SIG-M5 treated with dmso at 0.1 percent for 504 hours (cell line): ENCODE data around the gene PLAAT3.
"Not testable (repeated sequence)": the region's sequence is repeated elsewhere in the genome, so short reads cannot be mapped to it uniquely, and the experiment has no call there.

ENCODE experiments used
- DNase-seq: peaks from one replicate; lab custom pipeline; 2025; ENCODE audit not compliant: unreplicated experiment; lab: John Stamatoyannopoulos, UW

Gene PLAAT3

DNA sequence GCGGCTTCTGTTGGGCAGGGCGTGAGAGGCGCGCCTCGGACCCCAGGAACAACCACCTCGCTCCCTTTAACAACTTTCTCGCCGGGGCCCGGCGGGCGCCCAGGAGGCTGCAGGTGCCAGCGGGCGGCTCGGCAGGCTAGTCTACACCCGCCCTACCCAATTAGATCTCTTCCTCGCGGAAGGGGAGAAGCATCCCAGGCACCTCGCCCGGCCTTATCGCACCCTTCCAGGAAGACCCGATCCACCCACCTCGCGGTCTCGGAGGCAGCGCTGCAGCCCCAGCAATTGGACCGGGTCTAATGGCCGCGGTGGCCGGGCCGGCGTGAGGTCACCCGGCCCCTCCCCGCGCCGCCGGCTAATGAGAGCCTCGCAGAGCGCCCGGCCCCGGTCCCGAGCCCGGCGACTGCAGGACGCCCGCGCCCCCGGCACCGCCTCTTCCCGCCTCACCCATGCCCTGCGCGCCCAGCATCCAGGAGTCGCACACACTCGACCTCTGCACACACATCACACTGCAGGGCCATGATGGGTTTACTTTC, at the start of gene PLAAT3:
Gene PLAAT3 (minus strand): TSS at position 298 of the 536 bp plus-strand sequence. CDS start 419 bp downstream, outside the sequence.
- DNase-seq = no peak

DNA sequence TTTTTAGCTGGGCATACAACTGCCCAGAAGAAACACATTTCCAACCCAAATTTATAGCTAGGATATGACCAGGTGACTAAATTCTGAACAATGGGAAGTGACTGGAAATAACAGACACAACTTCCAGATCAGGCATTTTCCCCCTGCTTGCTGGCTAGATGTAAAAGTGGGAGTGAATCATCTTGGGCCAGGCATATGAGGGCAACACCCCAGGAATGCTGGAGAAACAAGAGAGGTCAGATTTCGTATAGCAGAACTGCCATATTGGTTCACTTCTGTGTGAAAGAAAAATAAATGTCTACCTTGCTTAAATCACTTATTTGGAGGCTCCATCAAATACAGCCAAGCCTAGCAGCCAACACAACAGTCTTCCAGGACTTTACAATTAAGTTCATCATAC, 49.6 kb upstream of the PLAAT3 start:
- DNase-seq = no peak

DNA sequence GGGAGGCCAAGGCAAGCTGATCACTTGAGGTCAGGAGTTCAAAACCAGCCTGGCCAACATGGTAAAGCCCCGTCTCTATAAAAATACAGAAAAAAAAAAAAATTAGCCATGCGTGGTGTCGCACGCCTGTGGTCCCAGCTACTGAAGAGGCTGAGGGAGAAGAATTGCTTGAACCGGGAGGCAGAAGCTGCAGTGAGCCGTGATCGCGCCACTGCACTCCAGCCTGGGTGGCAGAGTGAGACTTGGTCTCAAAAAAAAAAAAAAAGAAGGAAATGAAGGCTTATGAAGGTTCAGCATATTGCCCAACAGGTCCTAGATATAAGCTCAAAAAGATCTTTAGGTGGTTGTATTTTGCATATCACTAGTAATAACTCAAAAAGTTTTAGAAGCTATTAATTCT, 46.7 kb upstream of the PLAAT3 start:
- DNase-seq = peak; percentile 10

DNA sequence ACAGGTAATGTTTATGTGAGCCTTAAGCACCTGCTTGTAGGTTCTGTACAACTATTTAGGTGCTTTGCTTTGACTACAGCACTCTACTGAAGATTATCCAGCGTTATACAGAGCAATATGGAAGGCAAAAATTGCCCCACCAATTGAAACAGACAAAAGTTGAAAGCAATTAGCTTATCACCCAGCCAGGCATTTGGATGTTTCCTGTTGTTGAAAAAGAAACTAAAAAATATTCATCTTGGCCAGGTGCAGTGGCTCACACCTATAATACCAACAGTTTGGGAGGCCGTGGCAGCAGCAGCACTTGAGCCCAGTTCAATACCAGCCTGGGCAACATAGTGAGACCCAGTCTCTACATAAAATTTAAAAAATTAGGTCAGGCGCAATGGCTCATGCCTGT, 38.4 kb upstream of the PLAAT3 start:
- no peak for DNase-seq

DNA sequence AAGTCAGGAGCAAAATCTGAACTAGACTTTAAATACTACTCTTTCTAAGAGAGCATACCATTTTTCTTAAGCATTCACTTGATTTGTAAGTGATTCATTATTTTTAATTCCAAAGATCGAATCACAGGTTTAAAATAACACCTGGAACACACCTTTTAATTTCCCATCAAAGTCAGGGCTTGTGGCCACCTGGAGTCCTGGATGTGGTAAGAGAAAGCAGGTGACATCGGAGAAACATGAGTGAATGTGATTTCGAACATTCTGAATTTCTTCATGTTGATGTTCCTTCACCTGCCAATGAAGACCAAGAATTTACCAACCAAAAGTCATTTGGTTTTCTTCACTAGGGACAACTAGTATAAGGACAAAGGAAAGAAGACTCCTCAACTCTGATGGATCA, 29.0 kb upstream of the PLAAT3 start:
- DNase-seq = no peak

DNA sequence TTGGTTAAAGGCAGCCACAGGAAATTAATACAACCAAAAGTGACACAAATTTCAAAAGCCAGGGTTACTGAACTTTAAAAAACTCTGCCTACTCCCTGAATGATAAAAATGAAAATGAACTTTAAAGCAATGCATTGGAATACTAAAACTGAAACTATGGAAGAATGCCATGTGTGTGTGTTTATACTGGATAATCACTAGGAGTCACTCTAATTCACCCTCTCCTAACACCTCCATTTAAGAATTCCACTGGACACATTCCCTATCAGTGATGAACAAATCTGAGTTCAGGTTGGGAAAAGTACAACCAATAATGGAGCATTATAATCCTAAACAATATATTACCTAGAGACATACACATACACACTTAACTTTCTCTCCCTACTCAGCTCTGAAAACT, 27.5 kb upstream of the PLAAT3 start:
- no peak for DNase-seq

DNA sequence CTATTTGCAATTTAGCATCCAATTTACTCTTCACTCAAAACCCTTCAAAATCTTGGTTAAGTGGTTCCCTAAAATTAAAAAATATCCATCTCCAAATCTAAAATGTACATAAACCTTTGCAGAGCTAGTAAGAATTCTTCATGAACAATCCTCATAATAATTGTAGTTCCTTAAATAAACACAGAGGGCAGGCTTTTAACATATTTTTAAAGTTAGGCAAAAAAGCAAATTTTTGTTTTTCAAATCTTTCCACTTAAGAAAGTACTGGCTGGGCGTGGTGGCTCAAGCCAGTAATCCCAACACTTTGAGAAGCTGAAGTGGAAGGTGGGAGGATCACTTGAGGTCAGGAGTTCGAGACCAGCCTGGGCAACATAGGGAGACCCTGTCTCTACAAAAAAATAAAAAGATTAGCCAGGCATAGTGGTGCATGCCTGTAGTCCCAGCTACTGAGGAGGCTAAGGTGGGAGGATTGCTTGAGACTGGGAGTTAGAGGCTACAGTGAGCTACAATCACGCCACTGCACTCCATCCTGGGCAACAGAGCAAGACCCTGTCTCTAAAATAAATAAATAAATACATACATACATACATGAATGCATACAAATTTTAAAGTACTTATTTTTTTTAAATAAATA, 25.1 kb upstream of the PLAAT3 start:
- peak; percentile 16 for DNase-seq

DNA sequence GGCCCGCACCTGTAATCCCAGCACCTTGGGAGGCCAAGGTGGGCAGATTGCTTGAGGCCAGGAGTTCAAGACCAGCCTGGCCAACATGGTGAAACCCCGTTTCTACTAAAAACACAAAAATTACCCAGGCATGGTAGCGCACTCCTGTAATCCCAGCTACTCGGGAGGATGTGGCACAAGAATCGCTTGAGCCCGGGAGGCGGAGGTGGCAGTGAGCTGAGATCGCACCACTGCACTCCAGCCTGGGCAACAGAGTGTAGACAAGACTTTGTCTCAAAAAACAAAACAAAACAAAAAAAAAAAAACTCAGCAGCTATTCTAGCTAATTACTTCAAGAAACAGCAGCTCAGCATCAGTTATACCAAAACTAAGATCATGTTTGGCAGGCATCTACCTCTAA, 24.2 kb upstream of the PLAAT3 start:
- not testable (repeated sequence) for DNase-seq

DNA sequence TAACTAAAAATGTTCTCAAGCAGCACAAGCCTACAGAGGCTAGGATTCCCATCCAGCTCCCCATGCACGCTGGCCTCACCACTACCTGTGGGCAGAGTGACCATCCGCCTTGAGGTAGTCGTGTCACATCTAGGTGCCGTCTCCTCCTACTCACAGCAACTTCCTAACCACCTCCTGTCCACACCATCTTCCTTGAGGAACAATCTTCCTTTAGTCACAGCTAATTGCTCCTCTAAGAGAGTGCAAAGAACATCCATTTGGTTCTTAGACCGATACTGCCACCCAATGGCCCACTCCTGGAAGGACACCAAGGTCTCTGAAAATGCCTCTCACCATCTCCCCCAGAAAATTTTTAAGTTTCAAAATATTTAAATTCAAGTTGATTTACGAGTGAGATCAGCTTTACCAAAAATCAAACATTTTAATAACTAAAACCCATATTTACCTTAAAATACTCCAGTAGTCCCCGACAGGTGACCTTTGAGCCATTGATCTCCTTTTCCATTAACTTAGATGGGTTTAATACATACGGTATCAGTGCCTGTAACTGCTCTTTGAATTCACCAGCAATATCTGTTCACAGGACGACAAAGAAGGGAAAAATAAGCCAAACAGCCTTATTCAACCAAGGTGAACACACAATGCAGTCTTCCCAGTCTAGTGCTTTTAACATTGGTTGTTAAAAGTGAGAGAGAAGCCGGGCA, 21.7 kb upstream of the PLAAT3 start:
- DNase-seq = peak; percentile 54

DNA sequence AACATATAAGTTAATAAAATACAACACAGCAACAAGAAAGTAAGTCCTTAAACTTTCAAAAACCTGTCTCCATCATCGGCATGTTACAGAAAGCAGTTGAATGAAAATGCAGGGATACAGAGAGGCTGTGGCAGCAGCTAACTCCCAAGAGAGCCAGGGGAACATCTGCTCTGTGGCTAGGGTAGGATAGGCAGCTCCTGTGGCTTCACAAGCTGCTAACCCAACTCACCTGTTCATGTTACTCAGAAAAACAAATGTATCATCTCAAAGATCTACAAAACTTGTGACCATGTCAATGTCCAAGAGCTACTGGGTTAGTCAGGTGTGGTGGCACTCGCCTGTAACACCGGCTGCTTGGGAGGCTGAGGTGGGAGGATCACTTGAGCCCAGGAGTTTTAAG, 15.2 kb upstream of the PLAAT3 start:
- DNase-seq = no peak

DNA sequence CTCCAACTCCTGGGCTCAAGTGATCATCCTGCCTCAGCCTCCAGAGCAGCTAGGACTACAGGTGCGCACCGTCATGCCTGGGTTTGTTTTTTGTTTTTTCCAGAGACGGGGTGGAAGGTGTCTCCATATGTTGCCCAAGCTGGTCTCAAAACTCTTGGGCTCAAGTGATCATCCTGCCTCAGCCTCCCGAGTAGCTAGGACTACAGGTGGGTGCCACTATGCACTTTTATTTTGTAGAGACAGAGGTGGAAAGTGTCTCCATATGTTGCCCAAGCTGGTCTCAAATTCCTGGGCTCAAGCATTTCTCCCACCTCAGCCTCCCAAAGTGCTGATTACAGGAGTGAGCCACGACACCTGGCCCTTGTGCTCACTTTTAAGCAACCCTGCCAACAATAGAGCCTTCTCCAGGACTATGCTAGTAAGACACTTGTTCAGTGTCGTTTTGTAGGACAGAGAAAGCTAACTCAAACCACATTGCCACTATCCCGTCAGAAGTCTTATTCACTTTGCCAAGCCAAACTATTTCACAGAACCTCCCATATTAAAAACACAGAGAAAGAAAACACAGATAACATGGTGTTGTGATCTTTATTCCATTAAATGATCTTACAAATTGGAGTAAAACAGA, 9.4 kb upstream of the PLAAT3 start:
- no peak for DNase-seq

DNA sequence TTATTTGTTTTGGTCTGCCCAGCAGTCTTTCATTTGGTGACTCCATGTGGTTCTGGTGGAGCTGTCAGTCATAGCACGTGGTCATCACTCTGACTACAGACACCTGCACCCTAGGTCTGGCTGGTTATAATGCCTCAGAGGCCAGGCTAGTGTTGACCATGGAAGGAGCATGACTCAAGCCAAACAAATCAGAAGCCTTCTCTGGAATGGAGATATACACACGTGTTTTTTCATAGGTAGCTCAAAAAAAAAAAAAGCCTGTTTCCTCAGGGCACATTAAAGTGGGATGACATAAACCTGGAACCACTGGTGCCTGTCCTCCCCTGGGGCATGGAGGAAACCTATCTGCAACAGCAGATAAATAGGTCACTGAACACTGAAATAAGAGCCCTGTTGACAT, 8.1 kb upstream of the PLAAT3 start:
- peak; percentile 52 for DNase-seq

DNA sequence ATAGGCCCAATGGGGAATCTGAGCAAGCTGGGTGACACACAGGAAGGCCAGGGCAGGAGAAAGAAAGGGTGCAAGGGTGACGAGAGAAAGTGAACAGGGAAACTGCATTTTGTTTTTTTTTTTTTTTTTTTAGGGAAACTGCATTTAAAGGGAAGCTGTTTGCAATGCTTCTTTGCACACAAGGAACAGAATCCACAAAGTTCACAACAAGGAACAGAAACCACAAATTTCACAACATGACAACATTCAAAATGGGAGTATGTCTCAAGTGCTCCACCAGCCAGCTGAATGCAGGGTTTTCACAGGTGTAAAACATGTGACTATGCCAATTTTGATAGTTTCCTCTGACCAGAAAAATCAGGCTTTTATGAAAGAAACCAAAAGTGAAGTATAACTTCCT, 6.8 kb upstream of the PLAAT3 start:
- peak; percentile 85 for DNase-seq

DNA sequence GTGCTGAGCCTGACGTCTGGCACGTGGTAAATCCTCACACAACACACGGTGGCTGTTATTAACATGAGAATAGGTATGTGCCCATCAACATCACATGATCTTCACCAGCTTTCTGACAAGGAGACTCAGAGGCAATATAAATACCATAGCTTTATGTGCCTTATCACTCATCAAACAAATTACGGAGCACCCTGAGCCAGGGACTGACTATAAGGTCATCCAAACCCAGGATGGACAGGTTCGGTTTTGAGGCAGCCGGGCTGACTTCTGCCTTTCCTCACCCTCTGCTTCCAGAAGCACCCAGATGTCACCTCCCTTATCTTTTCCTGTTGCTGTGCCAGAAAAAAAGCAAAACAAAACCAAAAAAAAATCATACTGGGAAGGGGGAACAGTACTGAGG, 5.7 kb upstream of the PLAAT3 start:
- DNase-seq = no peak

DNA sequence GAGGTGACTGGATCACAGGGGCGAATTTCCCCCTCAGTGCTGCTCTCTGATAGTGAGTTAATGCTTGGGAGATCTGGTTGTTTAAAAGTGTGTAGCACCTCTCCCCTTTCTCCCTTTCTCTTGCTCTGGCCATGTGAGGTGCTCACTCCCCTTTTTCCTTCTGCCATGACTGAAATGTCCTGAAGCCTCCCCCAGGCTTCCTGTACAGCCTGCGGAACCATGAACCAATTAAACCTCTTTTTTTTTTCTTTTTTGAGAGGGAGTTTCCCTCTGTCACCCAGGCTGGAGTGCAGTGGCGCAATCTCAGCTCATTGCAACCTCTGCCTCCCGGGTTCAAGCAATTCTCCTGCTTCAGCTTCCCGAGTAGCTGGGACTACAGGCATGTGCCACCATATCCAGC, 3.5 kb upstream of the PLAAT3 start:
- not testable (repeated sequence) for DNase-seq

DNA sequence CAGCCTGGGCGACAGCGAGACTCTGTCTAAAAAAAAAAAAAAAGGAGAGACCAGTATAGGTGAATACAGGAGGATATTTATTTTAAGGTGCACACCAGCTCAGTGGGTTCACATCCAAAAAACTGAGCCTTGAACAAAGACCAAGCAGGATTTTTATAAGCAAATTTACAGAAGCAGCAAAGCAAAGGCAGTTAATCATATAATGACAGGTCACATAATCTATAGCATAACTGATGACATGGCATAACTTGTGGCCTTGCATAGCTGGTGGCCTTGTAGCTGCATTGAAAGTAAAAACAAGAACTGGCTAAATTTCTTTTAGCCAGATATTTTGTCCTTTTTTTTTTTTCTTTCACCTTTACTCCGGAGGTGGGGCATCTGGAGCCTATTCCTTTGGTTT, 2.7 kb upstream of the PLAAT3 start:
- no peak for DNase-seq

DNA sequence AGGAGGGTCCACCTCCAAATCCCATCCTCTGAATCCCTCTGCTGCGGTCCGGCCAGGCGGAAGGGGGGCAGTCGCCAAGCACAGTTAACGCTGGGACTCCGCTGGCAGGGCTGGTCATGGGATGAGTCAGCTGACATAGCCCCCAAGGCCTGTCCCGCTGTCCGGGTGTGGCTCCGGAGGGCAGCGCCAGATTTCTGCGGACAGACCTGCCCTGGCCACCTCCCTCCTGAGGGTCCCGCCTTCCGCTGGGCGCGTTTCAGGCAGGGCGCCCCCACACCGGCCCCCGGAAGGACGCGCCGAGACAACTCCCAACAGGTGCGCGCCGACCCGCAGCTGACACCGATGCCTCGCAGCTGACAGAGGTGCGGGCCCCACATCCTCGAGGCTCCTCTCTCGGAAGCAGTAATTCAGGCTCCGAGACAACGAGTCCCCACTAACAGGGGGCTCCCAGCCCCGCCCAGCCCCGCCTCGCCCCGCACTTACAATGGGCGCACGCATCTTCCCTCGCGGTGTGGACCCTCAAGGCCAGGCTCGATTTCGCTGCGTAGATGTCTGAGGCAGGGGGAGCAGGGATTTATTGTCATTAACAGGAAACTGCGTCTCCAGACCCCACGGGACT, 607 bp downstream of the PLAAT3 start:
- no peak for DNase-seq

DNA sequence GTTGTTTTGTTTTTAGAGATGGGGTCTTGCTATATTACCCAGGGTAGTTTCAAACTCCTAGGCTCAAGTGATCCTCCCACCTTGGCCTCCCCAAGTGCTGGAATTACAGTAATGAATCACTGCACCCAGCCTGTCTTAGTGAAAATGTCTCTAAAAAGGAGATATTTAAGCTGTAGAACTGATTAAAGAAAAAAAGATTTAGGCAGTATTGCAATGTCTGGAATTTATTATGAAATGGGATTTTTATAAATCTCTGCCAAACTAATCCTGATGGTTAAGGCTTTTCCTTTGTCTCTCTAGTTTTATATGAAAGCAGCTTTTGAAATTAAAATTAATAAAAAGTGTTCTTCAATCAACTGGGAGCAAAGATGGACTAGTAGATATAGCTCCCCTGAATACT, 2.1 kb downstream of the PLAAT3 start:
- no peak for DNase-seq

DNA sequence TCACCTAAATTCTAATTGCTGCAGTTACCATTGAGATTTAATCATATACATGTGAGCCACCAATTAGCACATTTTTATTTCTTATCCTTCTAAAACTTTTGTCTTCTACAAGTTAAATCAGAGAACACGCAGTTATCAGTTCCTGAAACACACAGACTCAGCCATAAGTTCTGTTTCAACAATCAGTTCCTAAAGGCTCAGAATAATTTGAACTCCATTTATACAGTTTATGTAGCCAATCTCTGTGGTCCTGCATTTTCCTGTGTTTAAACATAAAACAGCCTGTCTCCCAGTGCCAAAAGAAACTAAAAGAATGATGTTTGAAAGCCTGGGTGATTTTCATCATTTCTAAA, 2.9 kb downstream of the PLAAT3 start:
- DNase-seq = no peak

DNA sequence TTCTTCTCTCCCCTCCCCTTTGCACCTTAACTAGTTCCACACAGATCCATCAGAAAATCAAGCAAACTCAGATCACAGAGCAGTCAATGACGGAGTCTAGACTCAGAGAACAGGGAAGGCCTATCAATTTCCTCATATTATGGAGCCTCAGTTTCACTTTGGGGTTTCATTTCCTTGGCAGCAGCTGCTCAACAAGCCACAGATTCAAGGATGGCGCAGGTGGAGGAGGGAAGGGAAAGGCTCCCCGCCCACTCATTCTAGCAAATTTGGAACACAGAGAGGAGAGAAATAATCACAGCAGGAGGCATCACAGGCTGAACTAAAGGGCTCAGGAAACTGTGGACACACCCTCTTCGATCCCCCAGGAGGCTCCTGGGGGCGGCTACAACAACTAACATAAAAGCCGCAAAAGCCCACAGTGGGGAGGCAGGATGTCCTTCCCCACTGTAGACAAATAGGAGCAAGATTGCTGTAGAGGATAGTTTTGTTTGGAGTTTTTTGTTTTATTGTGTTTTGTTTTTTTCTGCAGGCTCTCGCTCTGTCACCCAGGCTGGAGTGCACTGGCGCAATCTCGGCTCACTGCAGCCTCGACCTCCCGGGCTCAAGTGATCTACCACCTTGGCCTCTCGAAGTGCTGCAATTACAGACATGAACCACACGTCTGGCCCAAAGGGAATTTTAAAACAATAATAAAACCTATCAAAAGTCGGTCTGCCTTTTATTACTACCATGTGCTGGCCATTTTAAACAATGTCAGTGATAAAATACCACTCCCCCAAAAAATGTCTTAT, 3.4 kb downstream of the PLAAT3 start:
- DNase-seq = peak; percentile 33

DNA sequence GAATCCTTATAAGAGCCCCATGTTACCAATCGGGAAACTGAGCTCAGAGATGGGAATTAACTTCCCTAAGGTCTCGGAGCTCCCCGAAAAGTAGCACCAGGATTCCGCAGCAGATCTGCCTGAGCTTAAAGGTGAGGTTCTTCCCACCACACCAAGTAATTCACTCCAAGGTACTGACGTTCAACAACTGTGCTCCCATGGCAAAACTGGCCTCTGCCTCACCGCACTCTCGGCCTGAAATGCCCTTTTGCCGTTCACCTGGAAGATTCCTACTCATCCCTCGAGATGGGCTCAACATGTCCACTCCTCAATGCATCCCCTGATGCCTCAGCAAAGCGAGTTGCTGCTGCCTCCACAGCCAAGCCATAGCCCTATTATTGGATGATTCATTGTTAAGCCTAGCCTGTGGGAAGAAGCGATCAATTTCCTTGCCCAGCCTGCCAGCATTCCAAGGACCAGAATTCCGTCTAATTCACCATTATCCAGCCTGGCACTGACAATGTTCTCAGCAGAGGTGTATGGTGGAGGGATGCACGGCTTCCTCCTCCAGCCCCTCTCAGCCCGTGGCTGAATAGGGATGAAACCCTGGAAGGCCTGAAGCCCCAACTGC, 4.2 kb downstream of the PLAAT3 start:
- DNase-seq = no peak
